ENCODE results near the gene CAMKK2. TPM values are rescaled to one million over a fixed set of nuclear protein-coding genes. Genes with fewer than 3 reads are reported as not detected.

Gene CAMKK2
- total and polyA plus RNA-seq, 4 donors, result 20.7 to 47.6 (median 31.3) TPM

- Histone ChIP-seq H3K27me3 (ENCODE audit: control insufficient read depth in 1 of 2, insufficient read depth in 2 of 2, low read length in 1 of 2) (no peaks in the 10 kb centered on the region), H3K36me3 (ENCODE audit: control insufficient read depth in 1 of 2, insufficient read depth in 2 of 2, low read length in 1 of 2) (peaks cover 6 to 7% of the 10 kb centered on the region in 2 donors), H3K27ac (ENCODE audit: low read depth in 1 of 2, low read length in 2 of 2) (no peak overlapping the region), H3K9me3 (ENCODE audit: control insufficient read depth, low read length) (no peaks in the 10 kb centered on the region), H3K4me1 (ENCODE audit: control insufficient read depth in 1 of 2, insufficient read depth in 2 of 2, low read length in 2 of 2) (no peaks in the 10 kb centered on the region), H3K4me3 (ENCODE audit: low read length in 2 of 2) (no peak overlapping the region)
- WGBS, 2 donors, result 81 to 85% methylated on average over 14 of the region's 14 CpGs
- no peak for ATAC-seq (ENCODE audit: low FRiP score)
- no peak for DNase-seq
- intact Hi-C loops (cut with DNase I), result no loop called here
Measured at GRCh38 chr12:121250359-121250758, 46.1 kb downstream of the CAMKK2 start.

- DNase-seq (no peak), ATAC-seq (ENCODE audit: low FRiP score) (no peak)
- no peak overlapping the region for H3K27ac ChIP-seq (ENCODE audit: low read depth in 1 of 2, low read length in 2 of 2)
- intact Hi-C loops (cut with DNase I), result no loop called here
- H3K4me1 ChIP-seq (ENCODE audit: control insufficient read depth in 1 of 2, insufficient read depth in 2 of 2, low read length in 2 of 2), result no peaks in the 10 kb centered on the region
- no peak overlapping the region for H3K4me3 ChIP-seq (ENCODE audit: low read length in 2 of 2)
- 87 to 90% methylated on average over 22 of the region's 22 CpGs for WGBS, 2 donors
- H3K36me3 ChIP-seq (ENCODE audit: control insufficient read depth in 1 of 2, insufficient read depth in 2 of 2, low read length in 1 of 2), result peaks cover 4 to 7% of the 10 kb centered on the region in 2 donors
- H3K27me3 ChIP-seq (ENCODE audit: control insufficient read depth in 1 of 2, insufficient read depth in 2 of 2, low read length in 1 of 2), result no peaks in the 10 kb centered on the region
- no peaks in the 10 kb centered on the region for H3K9me3 ChIP-seq (ENCODE audit: control insufficient read depth, low read length)
Measured at GRCh38 chr12:121248622-121249021, 47.9 kb downstream of the CAMKK2 start.

GRCh38 chr12:121246893-121247557 lies 49.5 kb downstream of the CAMKK2 start:
- H3K36me3 ChIP-seq (ENCODE audit: control insufficient read depth in 1 of 2, insufficient read depth in 2 of 2, low read length in 1 of 2), result peaks cover 0 to 4% of the 10 kb centered on the region in 2 donors

GRCh38 chr12:121245951-121246350 lies 50.6 kb downstream of the CAMKK2 start:
- ATAC-seq (ENCODE audit: low FRiP score) (no peak), DNase-seq (no peak)
- 86 to 95% methylated on average over 7 of the region's 7 CpGs for WGBS, 2 donors
- H3K27me3 ChIP-seq (ENCODE audit: control insufficient read depth in 1 of 2, insufficient read depth in 2 of 2, low read length in 1 of 2), result no peaks in the 10 kb centered on the region
- H3K9me3 ChIP-seq (ENCODE audit: control insufficient read depth, low read length), result no peaks in the 10 kb centered on the region
- H3K4me1 ChIP-seq (ENCODE audit: control insufficient read depth in 1 of 2, insufficient read depth in 2 of 2, low read length in 2 of 2), result no peaks in the 10 kb centered on the region
- H3K36me3 ChIP-seq (ENCODE audit: control insufficient read depth in 1 of 2, insufficient read depth in 2 of 2, low read length in 1 of 2), result peaks cover 0 to 4% of the 10 kb centered on the region in 2 donors
- no peak overlapping the region for H3K27ac ChIP-seq (ENCODE audit: low read depth in 1 of 2, low read length in 2 of 2)
- no peak overlapping the region for H3K4me3 ChIP-seq (ENCODE audit: low read length in 2 of 2)
- intact Hi-C loops (cut with DNase I), result no loop called here

More at GRCh38 chr12:121246893-121247557, 49.5 kb downstream of the CAMKK2 start:
- WGBS, 2 donors, result 91 to 94% methylated on average over 16 of the region's 16 CpGs
- Histone ChIP-seq H3K9me3 (ENCODE audit: control insufficient read depth, low read length) (no peaks in the 10 kb centered on the region), H3K4me1 (ENCODE audit: control insufficient read depth in 1 of 2, insufficient read depth in 2 of 2, low read length in 2 of 2) (no peaks in the 10 kb centered on the region), H3K4me3 (ENCODE audit: low read length in 2 of 2) (no peak overlapping the region), H3K27ac (ENCODE audit: low read depth in 1 of 2, low read length in 2 of 2) (no peak overlapping the region), H3K27me3 (ENCODE audit: control insufficient read depth in 1 of 2, insufficient read depth in 2 of 2, low read length in 1 of 2) (no peaks in the 10 kb centered on the region)
- no peak for ATAC-seq (ENCODE audit: low FRiP score)
- intact Hi-C loops (cut with DNase I), result no loop called here
- DNase-seq, result no peak

- no peak for DNase-seq
- H3K36me3 ChIP-seq (ENCODE audit: control insufficient read depth in 1 of 2, insufficient read depth in 2 of 2, low read length in 1 of 2), result peaks cover 0 to 2% of the 10 kb centered on the region in 2 donors
- intact Hi-C loops (cut with DNase I), result no loop called here
Measured at GRCh38 chr12:121245031-121245430, 51.5 kb downstream of the CAMKK2 start.

GRCh38 chr12:121241156-121241970 lies 55.1 kb downstream of the CAMKK2 start:
- Histone ChIP-seq H3K27ac (ENCODE audit: low read depth in 1 of 2, low read length in 2 of 2) (peak overlapping the region in 1 of 2 donors; percentile 84), H3K4me3 (ENCODE audit: low read length in 2 of 2) (no peak overlapping the region), H3K4me1 (ENCODE audit: control insufficient read depth in 1 of 2, insufficient read depth in 2 of 2, low read length in 2 of 2) (no peaks in the 10 kb centered on the region), H3K36me3 (ENCODE audit: control insufficient read depth in 1 of 2, insufficient read depth in 2 of 2, low read length in 1 of 2) (no peaks in the 10 kb centered on the region), H3K27me3 (ENCODE audit: control insufficient read depth in 1 of 2, insufficient read depth in 2 of 2, low read length in 1 of 2) (no peaks in the 10 kb centered on the region), H3K9me3 (ENCODE audit: control insufficient read depth, low read length) (no peaks in the 10 kb centered on the region)
- WGBS, 2 donors, result 41 to 50% methylated on average over 17 of the region's 17 CpGs
- no peak for DNase-seq
- peak; percentile 42 for ATAC-seq (ENCODE audit: low FRiP score)
- intact Hi-C loops (cut with DNase I), result no loop called here

More at GRCh38 chr12:121245031-121245430, 51.5 kb downstream of the CAMKK2 start:
- H3K4me1 ChIP-seq (ENCODE audit: control insufficient read depth in 1 of 2, insufficient read depth in 2 of 2, low read length in 2 of 2), result no peaks in the 10 kb centered on the region
- H3K4me3 ChIP-seq (ENCODE audit: low read length in 2 of 2), result no peak overlapping the region
- no peaks in the 10 kb centered on the region for H3K27me3 ChIP-seq (ENCODE audit: control insufficient read depth in 1 of 2, insufficient read depth in 2 of 2, low read length in 1 of 2)
- no peak for ATAC-seq (ENCODE audit: low FRiP score)
- WGBS, 2 donors, result 86 to 91% methylated on average over 14 of the region's 14 CpGs
- no peaks in the 10 kb centered on the region for H3K9me3 ChIP-seq (ENCODE audit: control insufficient read depth, low read length)
- H3K27ac ChIP-seq (ENCODE audit: low read depth in 1 of 2, low read length in 2 of 2), result no peak overlapping the region

- peak; percentile 91 to 93 for DNase-seq
- H3K4me3 ChIP-seq (ENCODE audit: low read length in 2 of 2), result no peak overlapping the region
- H3K4me1 ChIP-seq (ENCODE audit: control insufficient read depth in 1 of 2, insufficient read depth in 2 of 2, low read length in 2 of 2), result no peaks in the 10 kb centered on the region
- H3K9me3 ChIP-seq (ENCODE audit: control insufficient read depth, low read length), result no peaks in the 10 kb centered on the region
- peak; percentile 77 for ATAC-seq (ENCODE audit: low FRiP score)
- intact Hi-C loops (cut with DNase I), result no loop called here
- H3K36me3 ChIP-seq (ENCODE audit: control insufficient read depth in 1 of 2, insufficient read depth in 2 of 2, low read length in 1 of 2), result no peaks in the 10 kb centered on the region
- peak overlapping the region in 1 of 2 donors; percentile 58 for H3K27ac ChIP-seq (ENCODE audit: low read depth in 1 of 2, low read length in 2 of 2)
- 3% methylated on average over 38 of the region's 38 CpGs for WGBS, 2 donors
- no peaks in the 10 kb centered on the region for H3K27me3 ChIP-seq (ENCODE audit: control insufficient read depth in 1 of 2, insufficient read depth in 2 of 2, low read length in 1 of 2)
Measured at GRCh38 chr12:121240484-121241101, 55.9 kb downstream of the CAMKK2 start.

GRCh38 chr12:121240062-121240420 lies 56.5 kb downstream of the CAMKK2 start:
- Histone ChIP-seq H3K27me3 (ENCODE audit: control insufficient read depth in 1 of 2, insufficient read depth in 2 of 2, low read length in 1 of 2) (no peaks in the 10 kb centered on the region), H3K36me3 (ENCODE audit: control insufficient read depth in 1 of 2, insufficient read depth in 2 of 2, low read length in 1 of 2) (no peaks in the 10 kb centered on the region), H3K9me3 (ENCODE audit: control insufficient read depth, low read length) (no peaks in the 10 kb centered on the region), H3K4me3 (ENCODE audit: low read length in 2 of 2) (no peak overlapping the region), H3K4me1 (ENCODE audit: control insufficient read depth in 1 of 2, insufficient read depth in 2 of 2, low read length in 2 of 2) (no peaks in the 10 kb centered on the region), H3K27ac (ENCODE audit: low read depth in 1 of 2, low read length in 2 of 2) (no peak overlapping the region)
- 28 to 32% methylated on average over 7 of the region's 7 CpGs for WGBS, 2 donors
- intact Hi-C loops (cut with DNase I), result no loop called here
- DNase-seq (no peak), ATAC-seq (ENCODE audit: low FRiP score) (no peak)
